GM10847 (cell line): ENCODE data around the gene ADGRL3.

Experiments used
- POLR2A ChIP-seq: IDR thresholded peaks from 2 replicates; pipeline ENCODE4 v1.6.1; 2011; ENCODE audit not compliant: insufficient read length; ENCODE audit errors: extremely low read depth

Gene ADGRL3

GRCh38 chr4:61298178-61298740 lies 98.1 kb downstream of the ADGRL3 start:
- no peak for TF ChIP-seq POLR2A

- TF ChIP-seq POLR2A: no peak
Observed at GRCh38 chr4:61299316-61299715, 99.2 kb downstream of the ADGRL3 start.

GRCh38 chr4:61300266-61300844 lies 100.2 kb downstream of the ADGRL3 start:
- TF ChIP-seq POLR2A: no peak

GRCh38 chr4:61301271-61301670 lies 101.1 kb downstream of the ADGRL3 start:
- no peak for TF ChIP-seq POLR2A

GRCh38 chr4:61308033-61308432 lies 107.9 kb downstream of the ADGRL3 start:
- no peak for TF ChIP-seq POLR2A

- no peak for TF ChIP-seq POLR2A
Observed at GRCh38 chr4:61309616-61310015, 109.5 kb downstream of the ADGRL3 start.

- TF ChIP-seq POLR2A: no peak
Observed at GRCh38 chr4:61312526-61312925, 112.4 kb downstream of the ADGRL3 start.

GRCh38 chr4:61318431-61318830 lies 118.3 kb downstream of the ADGRL3 start:
- no peak for TF ChIP-seq POLR2A

GRCh38 chr4:61319156-61319555 lies 119.0 kb downstream of the ADGRL3 start:
- no peak for TF ChIP-seq POLR2A

GRCh38 chr4:61320154-61320553 lies 120.0 kb downstream of the ADGRL3 start:
- TF ChIP-seq POLR2A: no peak

GRCh38 chr4:61320631-61321030 lies 120.5 kb downstream of the ADGRL3 start:
- no peak for TF ChIP-seq POLR2A

GRCh38 chr4:61332693-61333092 lies 132.6 kb downstream of the ADGRL3 start:
- TF ChIP-seq POLR2A: no peak

GRCh38 chr4:61333490-61333889 lies 133.4 kb downstream of the ADGRL3 start:
- TF ChIP-seq POLR2A: no peak

GRCh38 chr4:61335241-61335763 lies 135.2 kb downstream of the ADGRL3 start:
- no peak for TF ChIP-seq POLR2A

GRCh38 chr4:61336488-61336887 lies 136.4 kb downstream of the ADGRL3 start:
- no peak for TF ChIP-seq POLR2A

GRCh38 chr4:61336916-61337315 lies 136.8 kb downstream of the ADGRL3 start:
- TF ChIP-seq POLR2A: no peak

- no peak for TF ChIP-seq POLR2A
Observed at GRCh38 chr4:61342061-61342460, 141.9 kb downstream of the ADGRL3 start.
